AG09309 (cell line): ENCODE results near the gene RXRA.

Experiments
- DNase-seq: peaks from one replicate; pipeline ENCODE4 v3.0.0-alpha.2; 2010; ENCODE audit warnings: low read depth
- H3K4me3 ChIP-seq: 2 replicates; pipeline ENCODE4 v1.5.1; 2011; ENCODE audit warnings: mild to moderate bottlenecking, low read depth, low read length, moderate library complexity; ENCODE audit not compliant: control insufficient read depth
- CTCF ChIP-seq: IDR thresholded peaks from 2 replicates; pipeline ENCODE4 v1.5.1; 2011; ENCODE audit warnings: mild to moderate bottlenecking, low read depth, low read length, inconsistent platforms; ENCODE audit not compliant: insufficient read depth, control insufficient read depth; ENCODE audit errors: missing control alignments

The RXRA gene

GRCh38 chr9:134313470-134313869 is 12.8 kb upstream of the RXRA start:
- DNase-seq: no peak
- TF ChIP-seq CTCF: no peak
- H3K4me3 ChIP-seq: no peak overlapping the region

- no peak for TF ChIP-seq CTCF
- no peak for DNase-seq
- H3K4me3 ChIP-seq: no peak overlapping the region
Measured at GRCh38 chr9:134314039-134314949, 12.0 kb upstream of the RXRA start.

GRCh38 chr9:134314950-134315715 is 11.1 kb upstream of the RXRA start:
- DNase-seq: no peak
- TF ChIP-seq CTCF: no peak
- no peak overlapping the region for H3K4me3 ChIP-seq

- TF ChIP-seq CTCF: no peak
- no peak for DNase-seq
- H3K4me3 ChIP-seq: no peak overlapping the region
Measured at GRCh38 chr9:134315716-134316448, 10.4 kb upstream of the RXRA start.

- DNase-seq: no peak
- TF ChIP-seq CTCF: no peak
- no peak overlapping the region for H3K4me3 ChIP-seq
Measured at GRCh38 chr9:134316449-134317160, 9.7 kb upstream of the RXRA start.

GRCh38 chr9:134317400-134317789 is 8.9 kb upstream of the RXRA start:
- no peak for TF ChIP-seq CTCF
- H3K4me3 ChIP-seq: no peak overlapping the region
- DNase-seq: no peak
